ENCODE data around the gene THSD4.

GRCh38 chr15:71349736-71350526, 234.7 kb downstream of the THSD4 start:
- no peak for TF ChIP-seq CTCF (IDR thresholded peaks at IDR 0.05)
- TF ChIP-seq POLR2A (IDR thresholded peaks at IDR 0.05) = no peak

Data from thyroid gland (tissue), 4 donors.